Measurements from ENCODE around the gene AP5S1. TPM values are rescaled to one million over a fixed set of nuclear protein-coding genes. Genes with fewer than 3 reads are reported as not detected.

The AP5S1 gene
- total and polyA plus RNA-seq, 2 experiments from 2014 or later, result 20.5 to 25.0 TPM

DNA sequence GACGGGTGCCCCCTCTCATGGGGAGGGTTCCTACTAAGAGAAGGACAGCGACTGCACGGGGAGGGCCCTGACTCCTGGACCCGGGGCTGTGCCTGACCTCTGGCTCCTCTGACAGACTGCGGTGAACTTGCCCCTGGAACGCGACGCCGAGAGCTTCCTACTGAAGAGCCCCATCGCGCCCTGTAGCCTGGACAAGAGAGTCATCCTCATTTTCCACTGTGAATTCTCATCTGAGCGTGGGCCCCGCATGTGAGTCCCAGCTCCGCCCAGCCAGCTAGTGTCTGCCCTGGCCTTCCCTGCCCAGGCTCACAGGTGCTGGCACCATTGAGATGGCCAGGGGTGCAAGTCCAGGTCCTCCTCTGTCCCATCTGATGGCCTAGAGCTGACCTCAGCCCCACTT is 17.1 kb upstream of the AP5S1 start:
- 87 to 92% methylated on average over 14 of the region's 14 CpGs for WGBS, 2 experiments (ENCODE audit: low coverage in 1 of 2, low lambda C conversion rate in 2 of 2, missing lambda C conversion rate in 2 of 2)
- Histone ChIP-seq H3K4me2 (ENCODE audit: unreplicated experiment) (no peak overlapping the region), H3K9me2 (ENCODE audit: insufficient read depth) (no peaks in the 10 kb centered on the region), H3K79me2 (ENCODE audit: insufficient read depth) (peaks cover 21% of the 10 kb centered on the region), H3K36me3 (ENCODE audit: low read depth) (no peaks in the 10 kb centered on the region; the same call in 1 of the 2 replicates), H4K20me1 (ENCODE audit: insufficient read depth) (no peaks in the 10 kb centered on the region), H3K4me1 (ENCODE audit: insufficient read depth) (peaks cover 33% of the 10 kb centered on the region), H3K27ac (no peak overlapping the region), H3K4me3 (no peak overlapping the region), H2AFZ (no peak overlapping the region), H3K9me3 (ENCODE audit: low read depth) (no peaks in the 10 kb centered on the region), H3F3A (ENCODE audit: insufficient read depth) (peaks cover 29% of the 10 kb centered on the region), H3K9ac (no peak overlapping the region), H3K27me3 (replicated peaks; ENCODE audit: insufficient read depth) (no peaks in the 10 kb centered on the region)
- TF ChIP-seq EZH2 (IDR thresholded peaks at IDR 0.05; ENCODE audit: insufficient read depth, poor library complexity, severe bottlenecking) (no peak), EZH2phosphoT487 (IDR thresholded peaks at IDR 0.05; ENCODE audit: insufficient read depth, low read depth) (no peak)
- DNase-seq, result no peak
- in situ Hi-C loops (cut with MboI), result no loop called here

DNA sequence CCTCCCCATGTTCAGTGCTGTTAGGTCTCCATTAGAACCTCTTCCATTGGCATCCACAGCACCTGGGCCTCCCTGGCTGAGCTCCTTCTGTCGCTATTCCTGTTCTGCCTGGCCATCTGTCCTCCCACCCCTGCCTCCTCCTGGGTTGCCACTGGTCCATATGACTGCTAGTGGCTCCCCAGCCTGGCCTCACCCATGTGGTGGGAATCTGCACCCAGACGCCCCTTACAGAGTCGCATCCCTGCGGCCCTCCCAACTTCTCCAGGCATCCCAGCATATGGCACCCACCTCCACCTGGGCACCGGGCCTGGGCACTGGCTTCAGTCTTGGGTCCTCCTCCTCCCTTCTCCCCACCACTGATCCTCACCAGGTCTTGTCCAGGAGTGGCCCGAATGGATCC is 16.5 kb upstream of the AP5S1 start:
- Histone ChIP-seq H3K79me2 (ENCODE audit: insufficient read depth) (peaks cover 20% of the 10 kb centered on the region), H3K36me3 (ENCODE audit: low read depth) (no peaks in the 10 kb centered on the region; the same call in 1 of the 2 replicates), H3K9me3 (ENCODE audit: low read depth) (no peaks in the 10 kb centered on the region), H3K27ac (no peak overlapping the region), H3K4me3 (no peak overlapping the region), H3K9ac (no peak overlapping the region), H3K4me1 (ENCODE audit: insufficient read depth) (peaks cover 36% of the 10 kb centered on the region), H3K4me2 (ENCODE audit: unreplicated experiment) (no peak overlapping the region), H3F3A (ENCODE audit: insufficient read depth) (peaks cover 35% of the 10 kb centered on the region), H3K9me2 (ENCODE audit: insufficient read depth) (no peaks in the 10 kb centered on the region), H2AFZ (no peak overlapping the region), H3K27me3 (replicated peaks; ENCODE audit: insufficient read depth) (no peaks in the 10 kb centered on the region), H4K20me1 (ENCODE audit: insufficient read depth) (no peaks in the 10 kb centered on the region)
- 73 to 80% methylated on average over 6 of the region's 6 CpGs for WGBS, 2 experiments (ENCODE audit: low coverage in 1 of 2, low lambda C conversion rate in 2 of 2, missing lambda C conversion rate in 2 of 2)
- TF ChIP-seq EZH2 (IDR thresholded peaks at IDR 0.05; ENCODE audit: insufficient read depth, poor library complexity, severe bottlenecking) (no peak), EZH2phosphoT487 (IDR thresholded peaks at IDR 0.05; ENCODE audit: insufficient read depth, low read depth) (no peak)
- in situ Hi-C loops (cut with MboI), result no loop called here
- no peak for DNase-seq

DNA sequence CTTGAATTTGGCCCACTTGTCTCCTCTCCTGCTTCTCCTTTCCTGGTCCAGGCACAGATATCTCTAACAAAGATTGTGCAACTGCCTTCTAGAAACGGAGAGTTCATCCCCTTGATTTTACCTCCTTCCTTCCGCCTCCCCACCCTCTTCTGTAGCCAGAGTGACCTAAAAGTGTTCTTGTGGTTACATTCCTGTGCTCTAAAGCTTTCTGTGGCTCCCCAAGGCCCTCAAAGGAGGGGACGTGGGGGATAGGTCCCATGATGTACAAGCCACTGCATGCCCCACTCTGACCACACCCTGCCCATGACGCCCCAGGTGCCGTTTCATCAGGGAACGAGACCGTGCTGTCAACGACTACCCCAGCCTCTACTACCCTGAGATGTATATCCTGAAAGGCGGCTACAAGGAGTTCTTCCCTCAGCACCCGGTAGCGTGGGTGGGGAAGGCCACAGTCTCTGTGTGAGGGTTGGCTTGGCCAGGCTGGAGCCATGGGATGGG is 16.0 kb upstream of the AP5S1 start:
- no peak for TF ChIP-seq EZH2phosphoT487 (IDR thresholded peaks at IDR 0.05; ENCODE audit: insufficient read depth, low read depth)
- TF ChIP-seq EZH2 (IDR thresholded peaks at IDR 0.05; ENCODE audit: insufficient read depth, poor library complexity, severe bottlenecking), result no peak
- in situ Hi-C loops (cut with MboI), result no loop called here
- peaks cover 36% of the 10 kb centered on the region for H3F3A ChIP-seq (ENCODE audit: insufficient read depth)
- H3K9me3 ChIP-seq (ENCODE audit: low read depth), result no peaks in the 10 kb centered on the region
- no peak overlapping the region for H3K4me2 ChIP-seq (ENCODE audit: unreplicated experiment)
- H3K36me3 ChIP-seq (ENCODE audit: low read depth), result no peaks in the 10 kb centered on the region; the same call in 1 of the 2 replicates
- no peak for DNase-seq
- H3K4me3 ChIP-seq, result no peak overlapping the region
- peaks cover 17% of the 10 kb centered on the region for H3K79me2 ChIP-seq (ENCODE audit: insufficient read depth)
- no peaks in the 10 kb centered on the region for H4K20me1 ChIP-seq (ENCODE audit: insufficient read depth)
- 77 to 87% methylated on average over 9 to 11 of the region's 11 CpGs for WGBS, 2 experiments (ENCODE audit: low coverage in 1 of 2, low lambda C conversion rate in 2 of 2, missing lambda C conversion rate in 2 of 2)
- peaks cover 36% of the 10 kb centered on the region for H3K4me1 ChIP-seq (ENCODE audit: insufficient read depth)
- no peak overlapping the region for H3K27ac ChIP-seq
- H3K27me3 ChIP-seq (replicated peaks; ENCODE audit: insufficient read depth), result no peaks in the 10 kb centered on the region
- no peak overlapping the region for H3K9ac ChIP-seq
- no peaks in the 10 kb centered on the region for H3K9me2 ChIP-seq (ENCODE audit: insufficient read depth)
- no peak overlapping the region for H2AFZ ChIP-seq

DNA sequence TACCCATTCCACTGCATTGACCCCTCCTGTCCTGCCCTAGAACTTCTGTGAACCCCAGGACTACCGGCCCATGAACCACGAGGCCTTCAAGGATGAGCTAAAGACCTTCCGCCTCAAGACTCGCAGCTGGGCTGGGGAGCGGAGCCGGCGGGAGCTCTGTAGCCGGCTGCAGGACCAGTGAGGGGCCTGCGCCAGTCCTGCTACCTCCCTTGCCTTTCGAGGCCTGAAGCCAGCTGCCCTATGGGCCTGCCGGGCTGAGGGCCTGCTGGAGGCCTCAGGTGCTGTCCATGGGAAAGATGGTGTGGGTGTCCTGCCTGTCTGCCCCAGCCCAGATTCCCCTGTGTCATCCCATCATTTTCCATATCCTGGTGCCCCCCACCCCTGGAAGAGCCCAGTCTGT is 15.6 kb upstream of the AP5S1 start:
- Histone ChIP-seq H3F3A (ENCODE audit: insufficient read depth) (peaks cover 39% of the 10 kb centered on the region), H3K4me2 (ENCODE audit: unreplicated experiment) (no peak overlapping the region), H3K36me3 (ENCODE audit: low read depth) (no peaks in the 10 kb centered on the region; the same call in 1 of the 2 replicates), H3K4me1 (ENCODE audit: insufficient read depth) (peaks cover 38% of the 10 kb centered on the region), H3K27ac (no peak overlapping the region), H4K20me1 (ENCODE audit: insufficient read depth) (no peaks in the 10 kb centered on the region), H3K4me3 (no peak overlapping the region), H2AFZ (no peak overlapping the region), H3K9me3 (ENCODE audit: low read depth) (no peaks in the 10 kb centered on the region), H3K9me2 (ENCODE audit: insufficient read depth) (no peaks in the 10 kb centered on the region), H3K9ac (0 out of 2 replicates have a peak overlapping the region, but pooled peaks have one; percentile 89), H3K79me2 (ENCODE audit: insufficient read depth) (peaks cover 15% of the 10 kb centered on the region; the same call in 1 of the 2 replicates), H3K27me3 (replicated peaks; ENCODE audit: insufficient read depth) (no peaks in the 10 kb centered on the region)
- TF ChIP-seq EZH2 (IDR thresholded peaks at IDR 0.05; ENCODE audit: insufficient read depth, poor library complexity, severe bottlenecking) (no peak), EZH2phosphoT487 (IDR thresholded peaks at IDR 0.05; ENCODE audit: insufficient read depth, low read depth) (no peak)
- DNase-seq, result no peak
- in situ Hi-C loops (cut with MboI), result no loop called here
- WGBS, 2 experiments (ENCODE audit: low coverage in 1 of 2, low lambda C conversion rate in 2 of 2, missing lambda C conversion rate in 2 of 2), result 83 to 96% methylated on average over 11 of the region's 11 CpGs
